ENCODE measurements around the gene WWOX. TPM values are rescaled to one million over a fixed set of nuclear protein-coding genes. Genes with fewer than 3 reads are reported as not detected.

The WWOX gene
- total RNA-seq, 1 donor from 2014 or later = 7.3 TPM

- no peak overlapping the region for H3K4me3 Mint-ChIP-seq (ENCODE audit: unreplicated experiment)
- no peaks in the 10 kb centered on the region for H3K36me3 ChIP-seq (ENCODE audit: insufficient read depth, low read length)
- FAIRE-seq = no peak
- no peaks in the 10 kb centered on the region for H3K4me1 ChIP-seq (ENCODE audit: insufficient read depth, low read length)
- TF ChIP-seq EZH2 (IDR thresholded peaks at IDR 0.05; ENCODE audit: insufficient read depth, low read length) (no peak), CTCF (IDR thresholded peaks at IDR 0.05; ENCODE audit: insufficient read depth, low read depth, low read length) (no peak)
- no peak overlapping the region for H3K4me2 ChIP-seq (ENCODE audit: low read length)
- no peaks in the 10 kb centered on the region for H3K9me3 ChIP-seq (ENCODE audit: insufficient read depth, low read depth, low read length)
- H3K4me3 ChIP-seq (ENCODE audit: insufficient read depth, low read depth, low read length) = no peak overlapping the region
- H3K27me3 ChIP-seq (ENCODE audit: insufficient read depth, low read length) = peaks cover 2% of the 10 kb centered on the region
- H3K9me3 Mint-ChIP-seq (ENCODE audit: unreplicated experiment) = no peaks in the 10 kb centered on the region
- no peaks in the 10 kb centered on the region for H3K79me2 ChIP-seq (ENCODE audit: insufficient read depth, low read length)
- no peak overlapping the region for H3K27ac ChIP-seq (ENCODE audit: low read depth, low read length)
- no peak overlapping the region for H3K27ac Mint-ChIP-seq (ENCODE audit: unreplicated experiment)
- no peak for DNase-seq (ENCODE audit: low read depth)
- no peak overlapping the region for H2AFZ ChIP-seq (ENCODE audit: low read depth, low read length)
- H4K20me1 ChIP-seq (ENCODE audit: insufficient read depth, low read length) = no peaks in the 10 kb centered on the region
- no peaks in the 10 kb centered on the region for H3K4me1 Mint-ChIP-seq (ENCODE audit: low read depth, unreplicated experiment)
- no peak overlapping the region for H3K9ac ChIP-seq (ENCODE audit: low read length)
- H3K27me3 Mint-ChIP-seq (ENCODE audit: low read depth, unreplicated experiment) = no peaks in the 10 kb centered on the region
- no peaks in the 10 kb centered on the region for H3K36me3 Mint-ChIP-seq (ENCODE audit: low read depth, unreplicated experiment)
Observed at GRCh38 chr16:78659668-78660217, 560.3 kb downstream of the WWOX start.

GRCh38 chr16:78660795-78661194 lies 561.3 kb downstream of the WWOX start:
- no peak for FAIRE-seq
- H3K9me3 ChIP-seq (ENCODE audit: insufficient read depth, low read depth, low read length) = no peaks in the 10 kb centered on the region
- H3K27ac ChIP-seq (ENCODE audit: low read depth, low read length) = no peak overlapping the region
- H2AFZ ChIP-seq (ENCODE audit: low read depth, low read length) = no peak overlapping the region
- H3K79me2 ChIP-seq (ENCODE audit: insufficient read depth, low read length) = no peaks in the 10 kb centered on the region
- no peaks in the 10 kb centered on the region for H3K4me1 Mint-ChIP-seq (ENCODE audit: low read depth, unreplicated experiment)
- H3K4me2 ChIP-seq (ENCODE audit: low read length) = no peak overlapping the region
- H3K27me3 Mint-ChIP-seq (ENCODE audit: low read depth, unreplicated experiment) = no peaks in the 10 kb centered on the region
- H3K27ac Mint-ChIP-seq (ENCODE audit: unreplicated experiment) = no peak overlapping the region
- H3K36me3 ChIP-seq (ENCODE audit: insufficient read depth, low read length) = no peaks in the 10 kb centered on the region
- no peak for DNase-seq (ENCODE audit: low read depth)
- H3K9me3 Mint-ChIP-seq (ENCODE audit: unreplicated experiment) = no peaks in the 10 kb centered on the region
- no peak overlapping the region for H3K4me3 ChIP-seq (ENCODE audit: insufficient read depth, low read depth, low read length)
- no peaks in the 10 kb centered on the region for H4K20me1 ChIP-seq (ENCODE audit: insufficient read depth, low read length)
- no peaks in the 10 kb centered on the region for H3K36me3 Mint-ChIP-seq (ENCODE audit: low read depth, unreplicated experiment)
- no peak overlapping the region for H3K9ac ChIP-seq (ENCODE audit: low read length)
- peaks cover 2% of the 10 kb centered on the region for H3K27me3 ChIP-seq (ENCODE audit: insufficient read depth, low read length)
- no peak overlapping the region for H3K4me3 Mint-ChIP-seq (ENCODE audit: unreplicated experiment)
- TF ChIP-seq CTCF (IDR thresholded peaks at IDR 0.05; ENCODE audit: insufficient read depth, low read depth, low read length) (no peak), EZH2 (IDR thresholded peaks at IDR 0.05; ENCODE audit: insufficient read depth, low read length) (no peak)
- no peaks in the 10 kb centered on the region for H3K4me1 ChIP-seq (ENCODE audit: insufficient read depth, low read length)

DNA sequence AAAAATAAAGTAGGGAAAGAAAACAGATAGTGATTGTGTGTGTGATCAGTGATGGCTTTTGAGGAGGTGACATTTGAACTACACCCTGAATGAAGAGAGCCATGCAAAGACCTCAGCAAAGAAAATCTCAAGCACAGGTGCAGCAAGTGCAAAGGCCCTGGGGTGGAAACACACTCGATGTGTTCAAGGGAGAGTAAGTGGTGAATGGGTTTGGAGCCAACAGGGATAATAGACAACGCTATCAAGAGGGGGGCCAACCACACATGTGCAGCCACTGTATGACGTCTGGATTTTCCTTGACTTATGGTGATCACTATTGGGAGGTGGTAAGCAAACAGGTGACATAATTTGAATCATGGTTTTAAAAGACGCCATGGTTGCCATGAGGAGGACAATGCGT lies 564.2 kb downstream of the WWOX start:
- Histone ChIP-seq H3K27me3 (ENCODE audit: insufficient read depth, low read length) (peaks cover 2% of the 10 kb centered on the region), H4K20me1 (ENCODE audit: insufficient read depth, low read length) (no peaks in the 10 kb centered on the region), H3K79me2 (ENCODE audit: insufficient read depth, low read length) (no peaks in the 10 kb centered on the region), H3K4me3 (ENCODE audit: insufficient read depth, low read depth, low read length) (no peak overlapping the region), H3K27ac (ENCODE audit: low read depth, low read length) (no peak overlapping the region), H3K4me1 (ENCODE audit: insufficient read depth, low read length) (no peaks in the 10 kb centered on the region), H3K9me3 (ENCODE audit: insufficient read depth, low read depth, low read length) (no peaks in the 10 kb centered on the region), H3K36me3 (ENCODE audit: insufficient read depth, low read length) (no peaks in the 10 kb centered on the region), H3K4me2 (ENCODE audit: low read length) (no peak overlapping the region), H2AFZ (ENCODE audit: low read depth, low read length) (no peak overlapping the region), H3K9ac (ENCODE audit: low read length) (no peak overlapping the region)
- Mint-ChIP-seq H3K36me3 (ENCODE audit: low read depth, unreplicated experiment) (no peaks in the 10 kb centered on the region), H3K27ac (ENCODE audit: unreplicated experiment) (no peak overlapping the region), H3K4me3 (ENCODE audit: unreplicated experiment) (no peak overlapping the region), H3K9me3 (ENCODE audit: unreplicated experiment) (no peaks in the 10 kb centered on the region), H3K4me1 (ENCODE audit: low read depth, unreplicated experiment) (no peaks in the 10 kb centered on the region), H3K27me3 (ENCODE audit: low read depth, unreplicated experiment) (no peaks in the 10 kb centered on the region)
- FAIRE-seq (no peak), DNase-seq (ENCODE audit: low read depth) (no peak)
- TF ChIP-seq EZH2 (IDR thresholded peaks at IDR 0.05; ENCODE audit: insufficient read depth, low read length) = no peak
- no peak for TF ChIP-seq CTCF (IDR thresholded peaks at IDR 0.05; ENCODE audit: insufficient read depth, low read depth, low read length)
